ENCODE results near the gene CADM1.

The CADM1 gene

DNA sequence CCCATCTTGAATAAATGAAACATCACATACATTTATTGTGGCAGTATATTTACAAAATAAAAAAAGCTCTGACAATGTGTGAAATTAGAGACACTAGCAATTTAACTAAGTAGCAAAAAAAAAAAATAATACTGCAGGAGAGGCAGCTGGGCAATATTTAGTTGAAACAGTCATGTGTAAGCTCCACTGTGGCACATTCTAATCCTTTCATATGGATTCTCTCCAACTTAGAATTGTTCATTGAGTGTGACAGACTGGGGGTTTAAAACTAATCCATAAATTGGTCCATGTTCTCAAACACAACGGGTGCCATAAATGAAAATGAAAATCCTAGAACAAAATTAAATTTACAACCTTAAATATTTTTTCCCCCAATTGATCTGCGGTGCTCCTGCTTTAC, 302.1 kb downstream of the CADM1 start:
- no peak for TF ChIP-seq CTCF (IDR thresholded peaks at IDR 0.05; ENCODE audit: low read depth, low read length, missing control alignments)
- no peak overlapping the region for H3K4me3 ChIP-seq (ENCODE audit: low read depth, low read length)
- DNase-seq (ENCODE audit: low read depth) = no peak
- in situ Hi-C loops (cut with HindIII; ENCODE audit: low sequenced_read_pairs) = no loop called here

DNA sequence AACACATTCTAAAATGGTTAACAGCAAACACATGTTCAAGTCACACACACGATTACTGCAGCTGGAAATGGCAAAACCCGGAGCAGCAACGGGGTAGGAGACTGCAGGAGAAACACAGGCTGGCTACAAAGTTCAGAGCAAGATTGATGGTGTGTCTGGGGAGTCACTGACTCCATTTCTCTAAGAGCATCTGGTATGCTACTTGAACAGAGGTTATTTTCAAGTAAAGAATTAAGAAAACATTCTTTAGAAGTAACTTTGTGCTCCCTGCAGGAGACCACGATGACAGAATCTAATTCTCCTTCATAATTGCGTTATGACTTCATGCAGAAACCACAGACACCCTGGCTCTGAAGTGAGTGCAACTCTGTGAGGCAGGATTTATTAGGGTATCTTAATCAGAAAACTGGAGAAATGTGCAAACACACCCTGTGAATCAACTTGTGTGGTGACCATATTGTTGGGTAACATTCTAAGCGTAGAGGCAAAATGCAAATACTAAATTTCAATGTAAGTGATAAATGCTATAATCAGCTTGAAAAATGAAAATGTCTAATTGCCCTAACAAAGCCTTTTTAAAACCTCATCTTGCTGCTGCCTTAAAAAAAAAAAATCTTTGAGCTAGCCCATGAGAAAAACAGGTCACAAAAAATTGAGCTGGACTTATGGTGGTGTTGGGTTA, 303.0 kb downstream of the CADM1 start:
- H3K4me3 ChIP-seq (ENCODE audit: low read depth, low read length) = no peak overlapping the region
- in situ Hi-C loops (cut with HindIII; ENCODE audit: low sequenced_read_pairs) = no loop called here
- peak; percentile 89 for DNase-seq (ENCODE audit: low read depth)
- TF ChIP-seq CTCF (IDR thresholded peaks at IDR 0.05; ENCODE audit: low read depth, low read length, missing control alignments) = no peak

DNA sequence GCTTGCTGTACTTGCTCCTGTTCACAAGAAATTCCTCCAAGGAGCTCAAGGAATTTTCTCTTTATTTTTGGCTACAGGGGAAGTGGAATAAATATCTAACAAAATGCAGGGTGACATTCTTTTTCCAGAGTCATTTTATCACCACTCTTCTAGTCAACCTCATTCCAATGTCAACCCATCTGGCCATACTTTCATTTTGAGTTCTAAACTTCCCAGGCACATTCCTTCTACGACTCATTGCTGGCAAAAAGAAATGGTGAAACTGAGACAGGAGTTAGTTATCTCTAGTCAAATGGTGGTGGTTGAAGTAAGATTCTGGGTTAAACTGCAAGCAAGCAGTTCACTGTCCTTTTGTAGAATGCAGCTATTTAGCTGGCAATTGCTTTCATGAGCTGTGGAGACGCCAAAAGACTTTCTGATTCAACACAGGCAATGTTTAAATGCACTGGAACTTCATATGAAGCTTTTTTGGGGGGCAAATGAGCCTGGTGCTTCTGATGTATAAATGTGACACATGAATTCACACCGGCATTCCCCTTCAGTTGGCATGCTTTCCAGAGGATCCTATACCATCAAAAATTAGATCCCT, 304.6 kb downstream of the CADM1 start:
- TF ChIP-seq CTCF (IDR thresholded peaks at IDR 0.05; ENCODE audit: low read depth, low read length, missing control alignments) = no peak
- no peak for DNase-seq (ENCODE audit: low read depth)
- H3K4me3 ChIP-seq (ENCODE audit: low read depth, low read length) = no peak overlapping the region
- in situ Hi-C loops (cut with HindIII; ENCODE audit: low sequenced_read_pairs) = no loop called here

GRCh38 chr11:115198321-115198741, 305.9 kb downstream of the CADM1 start:
- no peak for TF ChIP-seq CTCF (IDR thresholded peaks at IDR 0.05; ENCODE audit: low read depth, low read length, missing control alignments)
- in situ Hi-C loops (cut with HindIII; ENCODE audit: low sequenced_read_pairs) = no loop called here
- no peak for DNase-seq (ENCODE audit: low read depth)

DNA sequence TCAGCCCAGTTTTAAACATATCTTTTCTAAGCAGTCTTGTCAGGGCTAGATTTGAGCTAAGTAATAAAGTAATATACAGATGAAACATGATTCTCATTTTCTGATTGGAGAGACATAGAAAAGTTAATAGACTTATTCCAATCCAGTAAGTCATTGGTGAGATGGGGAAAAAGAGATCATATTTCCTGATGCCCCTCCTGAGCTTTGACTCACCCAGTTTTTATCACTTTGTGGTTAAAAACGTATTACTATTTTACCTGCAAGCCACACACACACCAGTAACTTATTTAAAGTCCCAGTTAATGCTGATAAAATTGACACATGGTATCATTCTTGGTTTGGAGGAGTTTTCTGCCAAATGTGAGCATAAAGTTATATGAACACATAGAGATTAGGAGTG, 306.8 kb downstream of the CADM1 start:
- no peak for DNase-seq (ENCODE audit: low read depth)
- TF ChIP-seq CTCF (IDR thresholded peaks at IDR 0.05; ENCODE audit: low read depth, low read length, missing control alignments) = no peak
- in situ Hi-C loops (cut with HindIII; ENCODE audit: low sequenced_read_pairs) = no loop called here
- no peak overlapping the region for H3K4me3 ChIP-seq (ENCODE audit: low read depth, low read length)

More at GRCh38 chr11:115198321-115198741, 305.9 kb downstream of the CADM1 start:
- no peak overlapping the region for H3K4me3 ChIP-seq (ENCODE audit: low read depth, low read length)

DNA sequence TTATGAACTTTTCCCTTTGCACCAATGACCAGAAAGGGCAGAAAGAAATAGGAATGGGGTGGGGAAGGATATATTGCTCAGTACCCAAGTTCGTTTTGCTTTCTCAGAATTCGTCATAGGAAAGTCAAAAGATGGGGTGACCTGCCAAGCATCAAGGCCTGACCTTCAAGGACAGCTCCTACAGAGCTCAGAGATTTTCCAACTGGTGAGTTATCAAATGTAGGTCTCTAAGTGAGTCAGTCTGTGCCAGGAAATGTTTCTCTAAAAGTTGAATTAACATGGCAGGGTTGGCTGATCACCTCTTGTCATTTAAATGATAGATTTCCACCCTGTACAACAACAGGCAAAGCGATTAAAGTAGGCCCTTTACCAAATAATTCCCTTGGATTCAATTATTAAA, 307.2 kb downstream of the CADM1 start:
- in situ Hi-C loops (cut with HindIII; ENCODE audit: low sequenced_read_pairs) = no loop called here
- no peak for TF ChIP-seq CTCF (IDR thresholded peaks at IDR 0.05; ENCODE audit: low read depth, low read length, missing control alignments)
- H3K4me3 ChIP-seq (ENCODE audit: low read depth, low read length) = no peak overlapping the region
- DNase-seq (ENCODE audit: low read depth) = no peak

Data from astrocyte of the cerebellum (primary cell).